HG03175 (cell line): ENCODE measurements around the gene MACROD2.
A peak's percentile ranks its signal among the peaks of the same experiment; 100 is the strongest.

Source experiments
- ATAC-seq: cut with Tn5 transposase; IDR thresholded peaks from one replicate; pipeline ENCODE4 v1.9.1; 2021; ENCODE audit warnings: mild to moderate bottlenecking, moderate library complexity; ENCODE audit not compliant: unreplicated experiment

The MACROD2 gene

DNA sequence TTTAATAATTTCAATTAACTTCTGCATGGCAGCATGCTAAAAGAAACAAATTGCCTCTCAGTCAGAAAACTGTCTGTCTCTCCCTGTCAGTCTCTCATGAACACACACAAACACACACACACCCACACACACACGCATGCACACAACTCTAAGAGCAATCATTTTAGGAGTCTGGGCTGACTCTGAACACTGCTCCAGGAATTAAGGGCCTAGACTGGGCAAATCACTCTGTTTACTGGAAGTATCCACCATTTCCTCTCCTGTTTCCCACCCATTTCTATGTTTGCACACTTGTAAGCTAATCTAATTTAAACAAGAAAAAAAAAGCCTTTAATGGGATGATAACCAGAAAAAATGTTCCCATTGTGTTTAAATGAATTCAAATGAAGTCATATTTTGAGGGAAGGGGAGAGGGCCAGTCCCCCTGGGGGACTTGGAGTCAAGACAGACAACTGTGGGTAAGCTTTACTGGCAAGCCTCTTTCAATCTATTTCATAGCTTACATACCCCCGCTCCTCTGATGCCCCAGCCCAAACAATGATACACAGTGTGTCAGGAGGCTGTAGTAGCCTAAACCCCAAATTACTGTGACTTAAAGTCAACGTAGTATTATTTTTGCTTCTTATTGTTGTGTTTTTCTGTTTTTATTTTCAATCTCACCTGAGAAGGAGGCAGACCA is 789.9 kb downstream of the MACROD2 start:
- no peak for ATAC-seq

DNA sequence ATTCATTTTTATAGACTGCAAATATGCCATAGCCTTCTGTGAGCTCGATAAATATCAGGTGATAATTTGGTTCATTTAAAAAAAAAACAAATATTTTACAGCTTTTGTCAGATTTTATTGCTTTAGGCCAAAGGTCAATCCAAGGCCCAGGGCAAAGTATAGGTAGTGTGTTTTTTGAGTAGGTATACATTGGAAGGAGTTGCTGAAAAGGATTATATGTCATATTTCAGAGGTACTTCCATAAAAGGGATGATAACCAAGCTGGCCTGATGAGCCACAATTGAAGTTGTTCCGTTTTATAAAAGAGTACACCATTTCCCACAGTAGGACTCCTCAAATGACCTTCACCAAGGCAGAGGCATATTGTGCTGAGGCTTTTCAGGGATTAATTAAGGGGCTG is 794.9 kb downstream of the MACROD2 start:
- ATAC-seq = no peak

DNA sequence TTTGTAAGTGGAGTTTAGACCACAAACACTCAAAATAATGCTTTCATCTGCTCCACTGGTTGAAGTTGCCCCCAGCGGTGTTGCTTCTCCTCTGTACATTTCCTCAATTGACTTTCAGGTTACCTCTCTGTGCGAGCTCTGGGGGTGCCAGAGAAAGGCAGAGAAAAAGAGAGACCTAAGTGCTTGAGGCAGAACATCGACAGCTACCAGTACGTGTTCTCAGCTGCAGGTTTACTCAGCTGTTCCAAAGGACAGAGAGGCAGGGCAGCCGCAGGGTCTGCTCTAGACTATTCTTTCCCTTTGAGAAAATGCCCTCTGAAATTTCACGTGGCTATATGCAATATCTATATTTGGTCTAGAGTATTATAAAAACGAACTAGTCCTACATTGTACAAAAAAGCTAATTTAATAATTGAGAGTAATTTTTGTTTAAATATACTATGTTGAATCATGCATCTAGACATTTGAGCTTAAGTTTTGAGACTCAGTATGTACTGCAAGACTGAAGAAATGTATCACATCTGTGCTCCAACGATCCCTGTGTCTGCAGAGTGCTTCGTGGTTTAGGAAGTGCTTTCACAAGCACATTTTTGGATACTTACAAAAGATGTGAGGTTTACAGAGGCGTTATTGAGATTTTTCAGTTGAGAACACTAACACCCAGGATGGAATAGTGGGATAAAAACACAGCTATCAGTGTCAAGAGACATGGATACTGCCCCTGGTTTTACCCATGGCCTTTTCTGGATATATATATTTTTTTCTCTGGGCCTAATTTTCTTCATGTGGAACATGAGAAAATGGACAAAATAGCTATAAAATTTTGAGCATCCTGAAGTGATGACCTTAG is 795.7 kb downstream of the MACROD2 start:
- no peak for ATAC-seq

DNA sequence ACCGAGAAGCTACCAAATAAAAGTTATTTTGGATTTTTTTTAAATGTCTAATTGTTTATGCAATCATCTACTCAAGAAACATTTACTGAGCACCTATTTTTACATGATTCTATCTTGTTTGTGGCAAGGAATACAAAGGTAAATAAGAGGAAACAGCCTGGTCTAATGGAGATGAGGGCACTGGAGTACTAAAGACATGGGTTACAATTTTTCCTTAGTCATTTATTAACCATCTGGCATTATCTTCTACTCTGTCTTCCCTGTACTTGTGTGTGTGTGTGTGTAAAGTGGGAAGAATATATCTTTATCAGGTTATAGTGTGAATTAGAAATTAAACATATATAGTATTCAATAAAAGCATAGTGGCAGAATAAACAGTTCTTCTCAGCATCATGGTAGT is 797.6 kb downstream of the MACROD2 start:
- no peak for ATAC-seq

GRCh38 chr20:14799545-14800216 is 804.4 kb downstream of the MACROD2 start:
- no peak for ATAC-seq

- no peak for ATAC-seq
Measured at GRCh38 chr20:14800707-14801425, 805.5 kb downstream of the MACROD2 start.

- ATAC-seq = peak; percentile 83
Measured at GRCh38 chr20:14801591-14802325, 806.4 kb downstream of the MACROD2 start.

- ATAC-seq = no peak
Measured at GRCh38 chr20:14807224-14807623, 811.9 kb downstream of the MACROD2 start.

- no peak for ATAC-seq
Measured at GRCh38 chr20:14815340-14815739, 820.0 kb downstream of the MACROD2 start.

DNA sequence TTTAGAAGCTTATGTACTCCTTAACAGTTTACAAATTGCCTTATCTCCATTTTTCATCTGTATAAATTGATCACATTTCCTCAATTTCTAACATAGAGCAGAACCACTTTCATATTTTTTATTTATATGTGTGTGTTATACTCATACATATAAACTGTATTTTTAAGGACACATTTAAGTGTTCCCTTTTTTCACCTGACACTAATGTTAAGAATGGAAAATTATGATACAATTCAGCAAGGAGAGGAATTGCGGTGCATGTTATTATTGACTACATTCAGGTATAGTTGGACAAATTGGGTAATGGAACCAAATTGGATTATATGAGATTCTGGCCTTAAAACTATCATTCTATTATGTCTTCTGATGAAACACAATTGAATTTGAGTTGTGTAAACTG is 821.2 kb downstream of the MACROD2 start:
- no peak for ATAC-seq

GRCh38 chr20:14817101-14817500 is 821.8 kb downstream of the MACROD2 start:
- no peak for ATAC-seq

DNA sequence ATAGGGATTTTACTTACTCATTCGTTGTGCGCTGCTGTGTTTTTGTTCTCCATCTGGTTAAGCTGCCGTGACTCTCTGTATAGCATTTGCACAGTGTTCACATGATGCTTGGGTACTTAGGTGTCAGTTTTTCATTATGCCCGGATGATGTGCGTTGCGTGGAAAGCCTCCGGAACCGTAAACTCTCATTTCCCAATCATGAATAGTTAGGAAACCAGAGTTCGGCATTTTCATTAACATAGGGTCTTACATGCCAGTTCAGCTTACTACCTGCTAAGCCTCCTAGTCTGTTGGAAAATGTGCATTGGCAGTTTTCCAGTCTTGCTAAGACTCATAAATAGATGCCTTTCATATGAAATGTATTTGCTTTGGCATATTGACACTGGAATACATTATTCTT is 825.5 kb downstream of the MACROD2 start:
- no peak for ATAC-seq

- no peak for ATAC-seq
Measured at GRCh38 chr20:14821251-14821650, 825.9 kb downstream of the MACROD2 start.

- no peak for ATAC-seq
Measured at GRCh38 chr20:14824996-14825395, 829.7 kb downstream of the MACROD2 start.

GRCh38 chr20:14826543-14827313 is 831.4 kb downstream of the MACROD2 start:
- ATAC-seq = no peak

GRCh38 chr20:14828459-14828858 is 833.1 kb downstream of the MACROD2 start:
- ATAC-seq = no peak

DNA sequence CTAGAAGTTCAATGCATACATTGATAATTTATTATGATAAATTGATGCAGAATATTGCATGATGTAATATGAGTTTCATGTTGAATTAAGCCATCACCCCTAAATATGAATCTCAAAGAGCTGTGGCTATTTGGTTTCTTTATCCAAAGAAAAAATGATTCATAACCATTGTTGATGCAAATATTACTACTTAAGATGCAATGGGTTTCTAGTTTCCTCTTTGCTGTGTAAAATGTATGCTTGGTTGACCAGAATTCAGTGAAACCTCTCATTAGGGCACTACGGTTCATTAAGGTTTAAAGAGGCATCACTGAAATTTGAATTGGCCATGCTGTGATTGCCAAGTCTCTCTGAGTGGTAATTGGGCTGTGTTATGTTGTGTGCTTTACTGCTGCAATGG is 834.6 kb downstream of the MACROD2 start:
- peak; percentile 70 for ATAC-seq

GRCh38 chr20:14830466-14830865 is 835.1 kb downstream of the MACROD2 start:
- ATAC-seq = peak; percentile 86

- no peak for ATAC-seq
Measured at GRCh38 chr20:14830899-14831298, 835.6 kb downstream of the MACROD2 start.

GRCh38 chr20:14832630-14833029 is 837.3 kb downstream of the MACROD2 start:
- ATAC-seq = peak; percentile 26
